Dendritic cell treated with granulocyte-macrophage colony-stimulating factor and Interleukin-4, amounts not matched to agents 40 ng/mL and 50 ng/mL, for 4 days (primary cell): ENCODE results near the gene RABEP1.

Experiments used
- H3K27ac Mint-ChIP-seq: one replicate; pipeline ENCODE4 v1.8.0; 2022; ENCODE audit warnings: mild to moderate bottlenecking, mixed read lengths
- H3K27me3 Mint-ChIP-seq: one replicate; pipeline ENCODE4 v1.8.0; 2022; ENCODE audit warnings: mild to moderate bottlenecking, mixed read lengths
- H3K36me3 Mint-ChIP-seq: one replicate; pipeline ENCODE4 v1.8.0; 2022; ENCODE audit warnings: low read depth, mixed read lengths
- H3K4me1 Mint-ChIP-seq: one replicate; pipeline ENCODE4 v1.8.0; 2022; ENCODE audit warnings: low read depth, mixed read lengths
- H3K4me3 Mint-ChIP-seq: one replicate; pipeline ENCODE4 v1.8.0; 2022; ENCODE audit warnings: mild to moderate bottlenecking, moderate library complexity, mixed read lengths
- H3K9me3 Mint-ChIP-seq: one replicate; pipeline ENCODE4 v1.8.0; 2022; ENCODE audit warnings: mixed read lengths
- intact Hi-C: fragments of 100-400 bp; cut with micrococcal nuclease; formaldehyde crosslinking; loops from one replicate; pipeline ENCODE4 v1.15.0; 2022

RABEP1 gene

DNA sequence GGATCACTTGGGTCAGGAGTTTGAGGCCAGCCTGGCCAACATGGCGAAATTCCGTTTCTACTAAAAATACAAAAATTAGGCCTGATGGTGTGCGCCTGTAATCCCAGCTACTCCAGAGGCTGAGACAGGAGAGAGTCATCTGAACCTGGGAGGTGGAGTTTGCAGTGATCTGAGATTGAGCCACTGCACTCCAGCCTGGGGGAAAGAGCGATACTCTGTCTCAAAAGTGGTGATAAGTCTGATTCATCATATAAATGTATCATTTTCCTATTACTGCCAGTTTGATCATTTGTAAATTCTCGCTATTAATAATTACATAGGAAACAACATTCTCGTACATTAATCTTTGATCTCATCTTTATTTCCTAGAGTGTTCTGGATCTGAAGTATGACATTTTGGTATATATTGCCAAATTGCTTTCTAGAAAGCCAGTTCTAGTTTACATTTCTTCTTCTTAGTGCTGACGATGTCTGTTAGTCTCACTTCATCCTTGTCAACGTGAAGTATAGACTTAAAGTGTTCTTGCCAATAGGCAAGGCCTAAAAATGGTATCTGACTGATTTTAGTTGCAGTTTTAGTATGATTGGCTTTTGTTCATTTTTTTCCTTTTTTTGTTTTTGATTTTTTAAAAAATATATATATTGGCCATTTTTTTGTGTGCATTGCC, 9.7 kb downstream of the RABEP1 start:
- no peak overlapping the region for H3K27ac Mint-ChIP-seq

DNA sequence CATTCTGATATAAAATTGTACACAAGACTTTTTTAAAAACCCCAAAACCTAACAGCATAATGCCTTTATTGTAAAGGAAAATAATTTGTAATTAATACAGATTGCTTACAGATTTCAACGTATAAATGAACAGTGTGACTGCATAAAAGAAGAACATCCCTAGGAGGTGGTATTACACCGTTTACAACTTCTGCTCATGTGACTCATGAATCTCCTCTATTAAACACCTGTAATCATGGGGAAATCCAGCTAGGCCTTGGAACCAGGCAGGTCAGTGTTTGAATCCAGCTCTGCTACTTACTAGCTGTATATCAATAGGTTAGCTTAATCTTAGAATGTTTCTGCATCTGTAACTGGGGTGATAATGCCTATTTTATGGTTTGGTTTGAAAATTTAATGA, 15.2 kb downstream of the RABEP1 start:
- intact Hi-C loops, result no loop called here
- Mint-ChIP-seq H3K4me3 (no peak overlapping the region), H3K36me3 (peaks cover 38% of the 10 kb centered on the region), H3K4me1 (no peaks in the 10 kb centered on the region), H3K27me3 (no peaks in the 10 kb centered on the region), H3K9me3 (no peaks in the 10 kb centered on the region), H3K27ac (no peak overlapping the region)

More for the DNA sequence above, 9.7 kb downstream of the RABEP1 start:
- intact Hi-C loops, result no loop called here
- Mint-ChIP-seq H3K9me3 (no peaks in the 10 kb centered on the region), H3K36me3 (peaks cover 39% of the 10 kb centered on the region), H3K4me3 (no peak overlapping the region), H3K4me1 (peaks cover 19% of the 10 kb centered on the region), H3K27me3 (no peaks in the 10 kb centered on the region)

DNA sequence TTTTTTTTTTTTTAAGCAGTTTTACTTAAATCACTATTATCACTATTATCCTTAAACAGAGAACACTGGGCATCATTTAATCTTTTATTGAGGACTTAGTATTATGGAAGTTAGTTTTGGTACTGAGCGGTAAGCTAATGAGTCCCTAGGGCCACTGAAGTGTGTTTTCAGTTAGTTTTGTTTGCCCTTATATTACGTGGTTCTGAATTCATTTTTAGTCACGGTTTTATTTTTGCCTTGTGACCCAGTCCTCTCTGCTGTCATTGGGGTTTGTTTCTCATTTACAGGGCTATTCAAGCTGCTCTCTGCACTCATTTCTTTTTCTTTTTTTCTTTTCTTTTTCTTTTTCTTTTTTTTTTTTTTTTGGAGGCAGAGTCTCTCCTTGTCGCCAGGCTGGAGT, 17.3 kb downstream of the RABEP1 start:
- H3K36me3 Mint-ChIP-seq, result peaks cover 24% of the 10 kb centered on the region
- intact Hi-C loops, result no loop called here
- H3K9me3 Mint-ChIP-seq, result no peaks in the 10 kb centered on the region
- peaks cover 4% of the 10 kb centered on the region for H3K4me1 Mint-ChIP-seq
- H3K4me3 Mint-ChIP-seq, result no peak overlapping the region
- H3K27me3 Mint-ChIP-seq, result no peaks in the 10 kb centered on the region
- no peak overlapping the region for H3K27ac Mint-ChIP-seq

DNA sequence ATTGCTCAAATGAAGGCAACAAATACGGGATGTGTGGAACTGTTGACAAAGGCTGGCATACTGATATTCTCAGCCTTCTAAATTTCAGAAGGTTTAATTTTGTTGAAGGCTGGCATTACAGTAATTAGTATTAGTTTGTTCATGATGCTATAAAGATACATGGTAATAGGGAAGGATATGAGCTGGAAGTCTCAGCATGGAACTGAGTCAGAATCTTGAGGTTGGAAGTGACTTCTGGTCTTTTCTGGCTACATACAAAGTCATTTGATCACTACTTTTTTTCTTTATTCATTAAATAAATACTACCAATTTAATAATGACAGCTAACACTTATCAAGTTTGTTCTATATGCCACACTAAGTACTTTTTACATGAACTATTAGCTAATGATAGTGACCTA, 22.6 kb downstream of the RABEP1 start:
- intact Hi-C loops, result loop anchor here (10.0 kb wide), 1 partner anchor 60 kb away; no protein-coding TSS in a partner anchor
- no peaks in the 10 kb centered on the region for H3K9me3 Mint-ChIP-seq
- H3K4me3 Mint-ChIP-seq, result no peak overlapping the region
- H3K4me1 Mint-ChIP-seq, result peaks cover 34% of the 10 kb centered on the region
- no peak overlapping the region for H3K27ac Mint-ChIP-seq
- peaks cover 24% of the 10 kb centered on the region for H3K36me3 Mint-ChIP-seq
- H3K27me3 Mint-ChIP-seq, result no peaks in the 10 kb centered on the region

DNA sequence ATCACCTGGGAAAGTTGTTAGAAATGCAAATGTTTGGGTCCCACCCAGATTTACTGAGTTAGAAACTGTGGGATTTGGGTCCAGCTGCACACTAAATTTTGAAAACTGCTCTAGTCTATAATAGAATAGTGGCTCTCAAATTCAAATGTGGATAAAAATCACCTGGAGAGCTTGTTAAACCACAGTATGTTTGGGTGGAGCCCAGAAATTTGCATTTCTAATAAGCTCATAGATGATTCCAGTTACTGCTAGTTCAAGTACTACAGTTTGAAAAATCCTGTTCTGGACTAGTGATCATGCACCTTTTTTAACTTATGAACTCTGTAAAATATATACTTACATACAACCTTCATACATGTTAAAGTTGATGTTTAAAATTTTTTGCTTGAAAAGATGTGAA, 27.8 kb downstream of the RABEP1 start:
- intact Hi-C loops, result loop anchor here (10.0 kb wide), 1 partner anchor 65 kb away; no protein-coding TSS in a partner anchor
- no peak overlapping the region for H3K4me3 Mint-ChIP-seq
- no peaks in the 10 kb centered on the region for H3K27me3 Mint-ChIP-seq
- no peak overlapping the region for H3K27ac Mint-ChIP-seq
- peaks cover 50% of the 10 kb centered on the region for H3K36me3 Mint-ChIP-seq
- peaks cover under 1% of the 10 kb centered on the region for H3K9me3 Mint-ChIP-seq
- H3K4me1 Mint-ChIP-seq, result peaks cover 28% of the 10 kb centered on the region

DNA sequence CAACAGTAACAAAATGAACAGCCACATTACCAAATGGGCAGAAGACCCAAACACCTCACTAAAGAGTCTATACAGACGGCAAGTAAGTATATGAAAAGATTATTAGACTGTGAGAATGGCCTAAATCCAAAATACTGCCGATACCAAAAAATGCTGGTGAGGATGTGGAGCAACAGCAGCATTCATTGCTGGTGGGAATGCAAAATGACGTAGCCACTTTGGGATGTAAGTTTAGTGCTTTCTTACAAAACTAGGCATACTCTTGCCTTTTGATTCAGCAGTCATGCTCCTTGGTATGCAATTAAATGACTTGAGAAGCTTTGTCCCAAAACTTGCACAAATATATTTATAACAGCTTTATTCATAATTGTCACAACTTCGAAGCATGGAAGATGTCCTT, 43.8 kb downstream of the RABEP1 start:
- no peak overlapping the region for H3K4me3 Mint-ChIP-seq
- H3K27me3 Mint-ChIP-seq, result no peaks in the 10 kb centered on the region
- peaks cover 31% of the 10 kb centered on the region for H3K36me3 Mint-ChIP-seq
- H3K9me3 Mint-ChIP-seq, result peaks cover 16% of the 10 kb centered on the region
- H3K27ac Mint-ChIP-seq, result no peak overlapping the region
- no peaks in the 10 kb centered on the region for H3K4me1 Mint-ChIP-seq
- intact Hi-C loops, result no loop called here

DNA sequence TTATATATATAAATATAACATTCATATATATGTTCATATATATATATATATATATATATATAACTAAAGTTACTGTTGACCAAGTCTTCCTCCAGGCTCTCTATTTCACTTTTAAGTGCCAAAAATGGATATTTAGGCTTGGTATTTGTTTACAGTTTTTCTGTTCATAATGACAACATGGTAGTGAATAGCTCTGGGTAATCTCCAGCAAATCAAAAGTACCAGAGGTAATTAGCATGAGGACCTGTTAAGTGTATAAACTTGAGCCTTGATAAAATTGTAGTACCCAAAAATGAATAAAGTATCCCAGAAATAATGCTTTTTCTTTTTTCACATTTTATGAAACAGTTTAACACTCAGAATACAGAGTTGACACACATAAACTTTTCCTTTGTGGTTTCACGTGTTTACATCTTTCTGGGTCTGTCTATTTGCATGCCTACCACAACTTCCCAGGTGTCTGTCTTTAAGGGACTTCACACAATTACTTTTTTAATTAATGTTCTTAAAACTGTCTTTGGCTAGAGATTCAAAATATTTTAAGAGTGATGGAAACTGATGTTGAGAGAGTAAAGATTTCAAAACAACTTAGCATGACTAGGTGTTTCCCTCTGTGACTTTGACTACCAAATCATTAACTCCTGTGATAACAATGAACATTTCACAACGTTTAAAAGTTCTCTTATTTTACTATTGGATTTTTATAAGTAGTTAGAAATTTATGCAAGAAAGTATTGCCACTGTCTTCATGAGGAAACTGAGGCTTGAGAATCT, 47.9 kb downstream of the RABEP1 start:
- no peaks in the 10 kb centered on the region for H3K9me3 Mint-ChIP-seq
- intact Hi-C loops, result no loop called here
- H3K27ac Mint-ChIP-seq, result no peak overlapping the region
- no peaks in the 10 kb centered on the region for H3K4me1 Mint-ChIP-seq
- no peaks in the 10 kb centered on the region for H3K27me3 Mint-ChIP-seq
- peaks cover 42% of the 10 kb centered on the region for H3K36me3 Mint-ChIP-seq
- H3K4me3 Mint-ChIP-seq, result no peak overlapping the region

DNA sequence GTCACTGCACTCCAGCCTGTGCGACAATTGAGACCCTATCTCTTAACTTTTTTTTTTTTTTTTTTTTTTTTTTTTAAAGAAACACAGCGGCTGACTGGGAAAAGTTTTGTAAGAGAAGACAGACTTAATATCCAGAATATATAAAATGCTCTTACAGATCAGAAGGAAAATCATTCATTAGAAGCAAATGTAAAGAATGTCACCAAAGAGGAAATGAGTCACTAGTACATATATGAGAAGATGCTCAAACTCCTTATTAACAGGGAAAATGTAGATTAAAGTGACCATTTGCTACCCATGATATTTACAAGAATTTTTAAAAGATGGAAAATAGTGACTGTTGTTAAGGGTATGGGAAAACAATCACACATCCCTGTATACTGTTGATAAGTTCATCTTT, 48.9 kb downstream of the RABEP1 start:
- H3K4me1 Mint-ChIP-seq, result no peaks in the 10 kb centered on the region
- H3K9me3 Mint-ChIP-seq, result no peaks in the 10 kb centered on the region
- peaks cover 52% of the 10 kb centered on the region for H3K36me3 Mint-ChIP-seq
- H3K27me3 Mint-ChIP-seq, result no peaks in the 10 kb centered on the region
- H3K27ac Mint-ChIP-seq, result no peak overlapping the region
- intact Hi-C loops, result no loop called here
- H3K4me3 Mint-ChIP-seq, result no peak overlapping the region

DNA sequence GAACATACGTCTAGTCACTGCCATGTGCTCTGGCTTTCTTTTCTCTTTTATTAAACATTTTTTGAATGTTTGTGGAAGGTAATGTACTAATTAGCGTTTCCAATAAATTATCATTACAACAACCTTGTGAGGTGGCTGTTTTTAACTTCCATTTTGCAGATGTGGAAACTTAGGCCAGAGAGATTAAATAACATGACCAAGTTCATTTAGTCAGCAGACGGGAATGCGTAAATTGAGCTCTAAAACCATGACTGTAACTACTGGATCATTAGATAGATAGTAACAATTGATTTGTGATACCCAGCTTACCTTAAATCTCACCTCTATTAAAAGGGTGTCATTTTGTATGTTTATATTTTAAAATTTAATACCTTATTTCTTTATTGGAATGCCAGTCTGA, 49.4 kb downstream of the RABEP1 start:
- Mint-ChIP-seq H3K9me3 (no peaks in the 10 kb centered on the region), H3K27ac (no peak overlapping the region), H3K27me3 (no peaks in the 10 kb centered on the region), H3K36me3 (peaks cover 47% of the 10 kb centered on the region), H3K4me3 (no peak overlapping the region), H3K4me1 (no peaks in the 10 kb centered on the region)
- intact Hi-C loops, result no loop called here

DNA sequence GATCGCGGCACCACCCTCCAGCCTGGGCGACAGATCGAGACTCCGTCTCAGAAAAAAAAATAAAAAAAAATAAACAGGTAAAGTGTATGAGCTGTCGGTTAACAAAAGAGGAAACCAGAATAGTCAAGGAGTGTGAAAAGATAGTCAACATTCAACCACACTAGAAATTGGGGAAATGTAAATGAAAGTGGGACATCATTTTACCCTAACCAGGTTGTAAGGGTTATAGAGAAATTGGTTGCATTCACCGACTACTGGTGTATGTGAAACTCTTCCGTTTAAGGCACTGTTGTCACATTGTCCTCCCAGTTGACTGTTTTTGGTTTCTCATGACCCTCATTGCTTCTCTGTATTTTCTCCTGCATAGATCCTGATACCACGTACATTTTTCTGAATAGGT, 62.8 kb downstream of the RABEP1 start:
- no peaks in the 10 kb centered on the region for H3K9me3 Mint-ChIP-seq
- H3K27ac Mint-ChIP-seq, result no peak overlapping the region
- no peaks in the 10 kb centered on the region for H3K27me3 Mint-ChIP-seq
- H3K4me3 Mint-ChIP-seq, result no peak overlapping the region
- H3K4me1 Mint-ChIP-seq, result no peaks in the 10 kb centered on the region
- intact Hi-C loops, result no loop called here
- H3K36me3 Mint-ChIP-seq, result peaks cover 76% of the 10 kb centered on the region

DNA sequence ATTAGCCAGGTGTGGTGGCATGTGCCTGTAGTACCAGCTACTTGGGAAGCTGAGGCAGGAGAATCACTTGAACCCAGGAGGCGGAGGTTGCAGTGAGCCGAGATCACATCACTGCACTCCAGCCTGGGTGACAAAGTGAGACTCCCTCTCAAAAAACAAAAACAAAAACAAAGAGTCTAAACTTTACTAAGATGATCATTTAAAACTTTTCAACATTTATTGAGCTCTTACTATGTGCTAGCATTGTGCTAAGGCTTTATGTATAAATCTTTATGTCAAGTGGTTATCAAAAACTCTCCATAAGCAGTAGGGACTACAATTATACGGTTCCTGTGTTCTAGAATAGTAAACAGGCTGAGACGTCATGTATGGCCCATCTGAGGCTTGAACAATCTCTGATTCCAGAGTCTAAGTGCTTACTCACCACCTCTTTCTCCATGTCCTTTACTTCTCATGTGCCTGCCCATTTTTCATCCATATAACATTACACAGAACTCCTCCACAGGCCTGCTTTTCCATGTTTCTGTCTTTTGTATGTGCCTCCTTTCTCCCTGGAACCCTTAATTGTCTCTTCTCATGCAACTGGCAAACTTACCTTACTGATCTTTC, 70.7 kb downstream of the RABEP1 start:
- Mint-ChIP-seq H3K27ac (no peak overlapping the region), H3K36me3 (peaks cover 99% of the 10 kb centered on the region), H3K27me3 (no peaks in the 10 kb centered on the region), H3K9me3 (no peaks in the 10 kb centered on the region), H3K4me3 (no peak overlapping the region), H3K4me1 (no peaks in the 10 kb centered on the region)
- intact Hi-C loops, result no loop called here

DNA sequence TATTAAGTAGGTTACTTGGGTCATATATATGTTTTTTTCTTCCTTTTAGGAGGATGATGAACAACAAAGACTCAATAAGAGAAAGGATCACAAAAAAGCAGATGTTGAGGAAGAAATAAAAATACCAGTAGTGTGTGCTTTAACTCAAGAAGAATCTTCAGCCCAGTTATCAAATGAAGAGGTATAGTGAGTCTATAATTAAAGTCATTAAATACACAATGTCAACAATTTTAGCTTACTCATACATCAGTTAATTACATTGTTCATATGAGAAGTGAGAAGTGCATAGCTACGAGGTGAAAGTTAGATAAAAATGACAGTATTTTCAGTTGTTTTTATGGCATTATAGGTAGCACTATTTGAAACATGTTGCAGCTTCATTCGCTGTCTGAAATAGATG, 72.2 kb downstream of the RABEP1 start:
- Mint-ChIP-seq H3K4me3 (no peak overlapping the region), H3K27me3 (no peaks in the 10 kb centered on the region), H3K27ac (no peak overlapping the region), H3K9me3 (no peaks in the 10 kb centered on the region), H3K4me1 (no peaks in the 10 kb centered on the region), H3K36me3 (peaks cover 99% of the 10 kb centered on the region)
- intact Hi-C loops, result no loop called here

DNA sequence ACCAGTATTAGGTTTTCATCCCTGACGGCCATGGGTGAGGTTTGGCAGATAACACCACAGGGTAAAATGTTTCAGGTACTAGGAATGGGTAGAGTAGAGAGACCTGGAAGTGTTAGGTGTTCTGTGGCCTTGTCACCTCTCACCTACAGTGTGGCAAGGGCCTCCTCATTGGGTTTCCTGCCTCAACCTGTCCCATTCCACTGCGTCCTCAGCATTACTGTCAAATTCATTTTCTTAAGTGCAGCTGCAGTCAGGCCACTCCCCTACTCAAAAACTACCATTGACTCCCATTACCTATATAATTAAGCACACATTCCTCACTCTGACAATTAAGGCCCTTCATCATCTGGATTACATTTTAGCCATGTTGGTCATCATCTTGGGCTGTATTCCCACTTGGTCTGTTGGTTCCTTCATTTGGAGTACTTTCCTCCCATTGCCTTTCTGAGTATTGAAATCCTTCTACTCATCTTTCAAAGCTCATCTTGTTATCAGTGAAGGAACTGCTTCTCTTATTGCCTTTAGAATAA, 72.9 kb downstream of the RABEP1 start:
- H3K9me3 Mint-ChIP-seq, result no peaks in the 10 kb centered on the region
- intact Hi-C loops, result no loop called here
- no peak overlapping the region for H3K27ac Mint-ChIP-seq
- no peaks in the 10 kb centered on the region for H3K27me3 Mint-ChIP-seq
- no peaks in the 10 kb centered on the region for H3K4me1 Mint-ChIP-seq
- H3K36me3 Mint-ChIP-seq, result peaks cover 97% of the 10 kb centered on the region
- H3K4me3 Mint-ChIP-seq, result no peak overlapping the region

DNA sequence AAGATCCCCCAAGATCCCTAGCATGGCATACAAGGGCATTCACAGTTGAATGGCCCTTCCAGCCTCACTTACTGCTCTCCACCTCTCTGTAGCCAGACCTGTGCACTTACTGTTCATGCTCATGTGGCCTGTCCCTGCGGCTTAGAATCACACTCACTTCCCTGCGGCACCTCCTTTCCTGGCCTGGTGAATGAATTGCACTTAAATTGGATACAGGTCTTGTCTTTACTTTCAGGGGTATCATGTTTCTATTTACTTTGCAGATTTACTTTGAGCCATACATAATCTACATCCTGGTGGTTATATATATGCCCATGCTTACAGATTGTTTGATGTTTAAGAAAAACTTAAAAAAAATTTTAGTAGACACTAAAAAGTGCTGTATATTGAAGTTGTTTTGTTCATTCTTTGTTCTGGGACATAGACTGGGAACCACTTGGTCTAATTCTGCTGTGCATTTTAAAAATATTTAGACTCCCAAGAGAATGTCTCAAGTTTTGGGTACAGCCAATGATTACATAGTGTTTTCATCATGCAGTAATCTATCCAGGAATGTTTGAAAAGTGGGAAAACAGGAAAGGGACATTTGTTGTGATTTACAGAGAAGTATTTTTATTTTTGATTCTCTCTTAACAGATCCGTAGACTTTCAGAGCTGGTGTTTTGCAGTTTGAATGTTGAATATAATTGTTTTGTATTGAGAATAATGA, 73.5 kb downstream of the RABEP1 start:
- Mint-ChIP-seq H3K27ac (no peak overlapping the region), H3K9me3 (no peaks in the 10 kb centered on the region), H3K4me1 (no peaks in the 10 kb centered on the region), H3K36me3 (peaks cover 97% of the 10 kb centered on the region), H3K4me3 (no peak overlapping the region), H3K27me3 (no peaks in the 10 kb centered on the region)
- intact Hi-C loops, result no loop called here
